A549 (cell line): Measurements from ENCODE around the gene MOV10L1. TPM values are rescaled to one million over a fixed set of nuclear protein-coding genes. Genes with fewer than 3 reads are reported as not detected.

Source experiments
- ATAC-seq, 2 experiments: fragments of 200-7000 bp in 1 of 2; fragments of >200 bp in 1 of 2; cut with Nextera tagmentation in 1 of 2; cut with Tn5 transposase in 1 of 2; 3 replicates each; pipeline versions ENCODE4 v1.8.0 to v1.9.1; 2018 to 2020; ENCODE audit warnings: mild to moderate bottlenecking in 1 of 2, moderate library complexity in 1 of 2
- CTCF ChIA-PET: fragments of 300-600 bp; sonication (Branson Sonifier 250); formaldehyde crosslinking; extraction: SDS; loops from one replicate; lab custom pipeline; 2021; ENCODE audit warnings: antibody characterized with exemption, inconsistent platforms; lab: Yijun Ruan, JAX
- POLR2A ChIA-PET: fragments of 350-600 bp; formaldehyde crosslinking; extraction: SDS; loops from one replicate; lab custom pipeline; 2021; ENCODE audit warnings: antibody characterized with exemption, inconsistent platforms; lab: Yijun Ruan, JAX
- DNase-seq, 2 experiments: peaks; one replicate each; pipeline versions ENCODE4 v3.0.0 to v3.0.0-alpha.2; 2011 to 2016; ENCODE audit warnings: low read depth in 1 of 2, low spot score in 1 of 2
- FAIRE-seq: peaks from 2 replicates; lab custom pipeline; 2011; peaks lifted over from hg19 to GRCh38; lab: Jason Lieb, UNC
- H3K27ac ChIP-seq, 2 experiments: fragments of >200 bp; sonication (Bioruptor Twin); formaldehyde crosslinking; 3 replicates each; pipeline ENCODE4 v1.5.1; 2016 to 2017
- H3K4me1 ChIP-seq: fragments of >200 bp; sonication (Bioruptor Twin); formaldehyde crosslinking; 3 replicates; pipeline ENCODE4 v1.6.1; 2016
- H3K4me2 ChIP-seq: fragments of >200 bp; sonication (Bioruptor Twin); formaldehyde crosslinking; 3 replicates; pipeline ENCODE4 v1.6.1; 2016
- H3K4me3 ChIP-seq: fragments of >200 bp; sonication (Bioruptor Twin); formaldehyde crosslinking; 3 replicates; pipeline ENCODE4 v1.5.1; 2016
- H3K9me3 ChIP-seq: fragments of >200 bp; sonication (Bioruptor Twin); formaldehyde crosslinking; 3 replicates; pipeline ENCODE4 v1.6.1; 2016
- ATOH8 ChIP-seq: fragments of 250-450 bp; sonication (Bioruptor Pico); IDR thresholded peaks from 2 replicates; pipeline ENCODE4 v1.5.0; 2020; ENCODE audit warnings: low read depth, mild to moderate bottlenecking, moderate library complexity
- BHLHE40 ChIP-seq: IDR thresholded peaks from 2 replicates; pipeline ENCODE4 v1.6.1; 2012; ENCODE audit warnings: low read depth, low read length, inconsistent platforms
- CBX2 ChIP-seq: fragments of 200-600 bp; sonication (generic); IDR thresholded peaks from 2 replicates; pipeline ENCODE4 v1.6.1; 2016; ENCODE audit warnings: low read depth, mild to moderate bottlenecking, borderline replicate concordance
- EHMT2 ChIP-seq: fragments of 200-600 bp; sonication (generic); IDR thresholded peaks from 2 replicates; pipeline ENCODE4 v1.6.1; 2016; ENCODE audit warnings: antibody characterized with exemption, low read depth, mild to moderate bottlenecking, moderate library complexity
- ELK1 ChIP-seq: fragments of 150-350 bp; IDR thresholded peaks from 2 replicates; pipeline ENCODE4 v1.6.1; 2014; ENCODE audit warnings: low read depth, mild to moderate bottlenecking, low read length
- FOSL2 ChIP-seq, 2 experiments: fragments of 450-650 bp in 1 of 2; fragments of >200 bp in 1 of 2; sonication (Bioruptor Twin) in 1 of 2; formaldehyde crosslinking; IDR thresholded peaks; 2 replicates each; pipeline versions ENCODE4 v1.5.0 to v1.6.1; 2016 to 2020; ENCODE audit warnings: mild to moderate bottlenecking in 1 of 2, moderate library complexity in 1 of 2
- HES2 ChIP-seq: fragments of >200 bp; sonication (Bioruptor Twin); formaldehyde crosslinking; IDR thresholded peaks from 2 replicates; pipeline ENCODE4 v1.6.1; 2016
- HOXA7 ChIP-seq: fragments of 250-450 bp; sonication (Bioruptor Pico); IDR thresholded peaks from 2 replicates; pipeline ENCODE4 v1.5.0; 2020; ENCODE audit warnings: mild to moderate bottlenecking, moderate library complexity
- HOXB5 ChIP-seq: fragments of 250-450 bp; sonication (Bioruptor Pico); IDR thresholded peaks from 2 replicates; pipeline ENCODE4 v1.5.0; 2020; ENCODE audit warnings: mild to moderate bottlenecking, moderate library complexity
- JUNB ChIP-seq: fragments of >200 bp; sonication (Bioruptor Twin); formaldehyde crosslinking; IDR thresholded peaks from 2 replicates; pipeline ENCODE4 v1.6.1; 2016
- KDM5A ChIP-seq: fragments of 200-600 bp; sonication (generic); IDR thresholded peaks from 2 replicates; pipeline ENCODE4 v1.6.1; 2016; ENCODE audit warnings: antibody characterized with exemption, mild to moderate bottlenecking
- NPAS2 ChIP-seq: fragments of 250-450 bp; sonication (Bioruptor Pico); IDR thresholded peaks from 2 replicates; pipeline ENCODE4 v1.8.0; 2022; ENCODE audit warnings: mild to moderate bottlenecking, moderate library complexity, borderline replicate concordance
- PBX3 ChIP-seq: IDR thresholded peaks from 2 replicates; pipeline ENCODE4 v1.6.1; 2012
- POLR2AphosphoS2 ChIP-seq: conservative IDR thresholded peaks from 2 replicates; pipeline ENCODE4 v1.6.1; 2012; ENCODE audit warnings: low read length, improper control_type of control experiment, inconsistent platforms
- RCOR1 ChIP-seq: fragments of 150-350 bp; IDR thresholded peaks from 2 replicates; pipeline ENCODE4 v1.6.1; 2014; ENCODE audit warnings: antibody characterized with exemption, low read length, low read depth
- RFX5 ChIP-seq: fragments of 450-650 bp; IDR thresholded peaks from 2 replicates; pipeline ENCODE4 v1.7.1; 2014; ENCODE audit warnings: antibody characterized with exemption, mild to moderate bottlenecking, moderate library complexity
- SREBF2 ChIP-seq: fragments of 450-650 bp; IDR thresholded peaks from 2 replicates; pipeline ENCODE4 v1.6.1; 2014; ENCODE audit warnings: mild to moderate bottlenecking, moderate library complexity
- ZC3H11A ChIP-seq: fragments of 450-650 bp; IDR thresholded peaks from 2 replicates; pipeline ENCODE4 v1.6.1; 2014; ENCODE audit warnings: antibody characterized with exemption, mild to moderate bottlenecking
- WGBS: methylation state at CpG from one replicate; pipeline ENCODE4 v1.1.6; 2017; ENCODE audit errors: missing lambda C conversion rate; 5-methylcytosine and 5-hydroxymethylcytosine counted together
- polyA plus RNA-seq, 4 experiments: library from polyadenylated mRNA; depleted of rRNA in 3 of 4; stranded (reverse); fragments of >200 nt; fragmentation: RNase III in 1 of 4; extraction: RNeasy Plus Mini Kit Qiagen cat#74134 plus additional on column Dnase treatment in 1 of 4; gene quantifications; 2 replicates in 3 of 4; 3 replicates in 1 of 4; pipeline ENCODE4 v1.2.3, GENCODE V29; 2011 to 2017
- TF ChIP-seq, protein P1 (sequence below): fragments of >200 bp; sonication (Bioruptor Twin); formaldehyde crosslinking; IDR thresholded peaks from 3 replicates; pipeline ENCODE4 v1.5.1; 2016
- TF ChIP-seq, protein P2 (sequence below): fragments of 450-650 bp; IDR thresholded peaks from 2 replicates; pipeline ENCODE4 v1.6.1; 2014; ENCODE audit warnings: antibody characterized with exemption

Gene MOV10L1
- polyA plus RNA-seq, 2 of the 4 experiments (the other 2 are of a cell fraction), result 0.04 TPM

DNA sequence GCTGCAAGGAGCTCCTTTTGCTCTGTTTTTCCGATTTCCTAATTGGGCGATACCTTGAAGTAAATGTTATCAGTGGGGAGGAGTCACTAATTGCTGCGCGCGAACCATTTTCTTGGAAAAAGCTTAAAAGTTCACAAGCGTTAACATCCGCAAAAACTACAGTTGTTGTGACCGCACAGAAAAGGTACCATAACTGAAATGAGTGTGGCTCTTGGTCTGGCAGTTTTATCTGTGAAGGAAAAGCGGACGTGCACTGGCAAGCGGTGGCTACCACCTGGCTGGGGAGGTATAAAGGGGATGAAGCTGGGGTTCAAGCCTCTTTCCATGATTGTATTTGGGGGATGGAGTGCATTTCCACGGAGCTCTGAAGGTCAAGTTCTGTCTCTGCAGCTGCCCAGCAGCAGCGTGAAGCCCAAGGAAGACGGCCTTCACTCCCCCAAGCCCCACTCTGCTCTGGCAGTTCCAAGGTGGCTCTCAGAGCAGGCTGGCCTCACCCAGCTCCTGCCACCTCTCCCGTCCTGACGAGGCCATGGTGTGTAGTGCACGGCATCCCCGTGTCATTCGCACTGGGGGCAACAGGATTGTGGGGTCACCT lies 27.5 kb downstream of the MOV10L1 start:
- POLR2A ChIA-PET, result interaction anchor here (0.9 kb wide), 1 partner anchor 181 kb away, joined by 3 read pairs; no protein-coding TSS in a partner anchor
- TF ChIP-seq CBX2, result no peak
- TF ChIP-seq POLR2AphosphoS2, result no peak
- no peak for TF ChIP-seq KDM5A
- TF ChIP-seq RFX5, result no peak
- no peak for TF ChIP-seq RCOR1
- no peak for TF ChIP-seq HOXB5 (CRISPR knock-in tag)
- no peak for TF ChIP-seq EHMT2
- TF ChIP-seq NPAS2, result no peak
- no peak for TF ChIP-seq ATOH8 (CRISPR knock-in tag)
- TF ChIP-seq, protein P1, sequence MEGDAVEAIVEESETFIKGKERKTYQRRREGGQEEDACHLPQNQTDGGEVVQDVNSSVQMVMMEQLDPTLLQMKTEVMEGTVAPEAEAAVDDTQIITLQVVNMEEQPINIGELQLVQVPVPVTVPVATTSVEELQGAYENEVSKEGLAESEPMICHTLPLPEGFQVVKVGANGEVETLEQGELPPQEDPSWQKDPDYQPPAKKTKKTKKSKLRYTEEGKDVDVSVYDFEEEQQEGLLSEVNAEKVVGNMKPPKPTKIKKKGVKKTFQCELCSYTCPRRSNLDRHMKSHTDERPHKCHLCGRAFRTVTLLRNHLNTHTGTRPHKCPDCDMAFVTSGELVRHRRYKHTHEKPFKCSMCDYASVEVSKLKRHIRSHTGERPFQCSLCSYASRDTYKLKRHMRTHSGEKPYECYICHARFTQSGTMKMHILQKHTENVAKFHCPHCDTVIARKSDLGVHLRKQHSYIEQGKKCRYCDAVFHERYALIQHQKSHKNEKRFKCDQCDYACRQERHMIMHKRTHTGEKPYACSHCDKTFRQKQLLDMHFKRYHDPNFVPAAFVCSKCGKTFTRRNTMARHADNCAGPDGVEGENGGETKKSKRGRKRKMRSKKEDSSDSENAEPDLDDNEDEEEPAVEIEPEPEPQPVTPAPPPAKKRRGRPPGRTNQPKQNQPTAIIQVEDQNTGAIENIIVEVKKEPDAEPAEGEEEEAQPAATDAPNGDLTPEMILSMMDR, result no peak
- TF ChIP-seq FOSL2 (IDR thresholded peaks at IDR 0.05), result no peak
- no peak for TF ChIP-seq FOSL2 (CRISPR knock-in tag; IDR thresholded peaks at IDR 0.05)
- TF ChIP-seq JUNB, result no peak
- TF ChIP-seq HOXA7 (CRISPR knock-in tag), result no peak
- CTCF ChIA-PET, result interaction anchor here (1.1 to 1.5 kb wide), 2 partner anchors 9 to 61 kb away, joined by 3 to 5 read pairs; no protein-coding TSS in a partner anchor
- 78% methylated on average over 17 of the region's 19 CpGs for WGBS
- Histone ChIP-seq H3K4me2 (no peak overlapping the region), H3K27ac (no peak overlapping the region), H3K4me3 (no peak overlapping the region), H3K4me1 (peaks cover 18% of the 10 kb centered on the region; the same call in 2 of the 3 replicates), H3K9me3 (no peaks in the 10 kb centered on the region)
- ATAC-seq (no peak), FAIRE-seq (no peak), DNase-seq (no peak)

DNA sequence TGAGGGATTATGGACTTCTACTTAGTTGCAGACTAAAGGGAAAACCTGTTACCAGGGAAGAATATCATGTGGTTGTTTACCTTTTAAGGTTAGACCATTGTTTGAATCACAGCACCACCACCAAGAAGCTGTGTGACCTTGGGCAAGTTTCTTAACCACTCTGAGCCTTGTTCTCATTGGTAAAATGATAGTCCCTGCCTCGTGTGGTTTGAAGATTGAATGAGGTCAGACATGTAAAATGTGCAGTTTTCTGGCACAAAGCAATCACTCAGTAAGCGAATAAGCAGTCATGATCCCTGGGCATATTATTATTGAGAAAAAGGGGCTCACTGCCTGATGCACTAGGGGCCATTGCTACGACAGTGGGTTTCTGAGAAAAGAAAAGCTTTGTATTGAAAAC lies 28.3 kb downstream of the MOV10L1 start:
- peak overlapping the region in 1 of 2 experiments; percentile 23; a peak in 2 of 6 replicates for H3K27ac ChIP-seq
- 59% methylated on average over 3 of the region's 3 CpGs for WGBS
- CTCF ChIA-PET, result interaction anchor here (1.5 kb wide), 1 partner anchor 62 kb away, joined by 5 read pairs; no protein-coding TSS in a partner anchor
- no peak for TF ChIP-seq PBX3
- FAIRE-seq (no peak), DNase-seq (no peak), ATAC-seq (no peak)
- peaks cover 18% of the 10 kb centered on the region; the same call in 2 of the 3 replicates for H3K4me1 ChIP-seq
- POLR2A ChIA-PET, result no interaction called here
- no peak overlapping the region for H3K4me3 ChIP-seq
- peaks cover 3% of the 10 kb centered on the region; the same call in 2 of the 3 replicates for H3K9me3 ChIP-seq
- peak overlapping the region; percentile 8; the same call in 1 of the 3 replicates for H3K4me2 ChIP-seq

DNA sequence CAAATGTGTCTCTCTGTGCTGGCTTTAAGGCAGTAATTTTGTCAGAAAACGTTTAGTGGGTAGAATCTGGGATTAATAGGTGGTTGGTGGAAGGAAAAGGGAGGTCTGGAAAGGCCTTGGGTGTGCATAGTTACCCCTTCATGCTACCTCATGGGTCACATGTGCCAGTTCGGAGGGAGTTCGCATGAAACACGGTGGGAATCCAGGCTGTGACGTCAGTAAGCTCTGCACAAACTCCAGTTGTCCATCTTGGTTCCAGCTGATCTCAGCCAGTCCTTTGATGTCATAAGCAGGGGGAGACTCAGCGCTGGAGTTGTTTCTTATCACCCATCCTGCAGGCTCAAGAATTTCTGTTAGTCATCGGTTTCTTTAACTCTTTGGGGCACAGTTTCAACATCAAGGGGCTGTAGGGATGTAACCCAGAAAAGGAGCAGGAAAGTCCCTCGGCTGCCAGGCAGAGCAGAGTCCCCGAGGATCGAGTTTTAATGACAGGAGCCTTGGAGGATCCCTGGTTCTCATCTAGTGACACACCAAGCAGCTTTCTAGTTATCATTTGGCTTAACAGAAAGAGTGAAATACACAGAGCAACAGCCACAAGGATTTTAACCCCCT lies 28.9 kb downstream of the MOV10L1 start:
- ATAC-seq (peak; percentile 61 to 76), FAIRE-seq (no peak)
- peaks cover 18% of the 10 kb centered on the region; the same call in 2 of the 3 replicates for H3K4me1 ChIP-seq
- peaks cover 7% of the 10 kb centered on the region; the same call in 2 of the 3 replicates for H3K9me3 ChIP-seq
- WGBS, result 23% methylated on average over 10 of the region's 10 CpGs
- H3K27ac ChIP-seq, result peak overlapping the region in 1 of 2 experiments; percentile 23; a peak in 2 of 6 replicates
- TF ChIP-seq, protein P2, sequence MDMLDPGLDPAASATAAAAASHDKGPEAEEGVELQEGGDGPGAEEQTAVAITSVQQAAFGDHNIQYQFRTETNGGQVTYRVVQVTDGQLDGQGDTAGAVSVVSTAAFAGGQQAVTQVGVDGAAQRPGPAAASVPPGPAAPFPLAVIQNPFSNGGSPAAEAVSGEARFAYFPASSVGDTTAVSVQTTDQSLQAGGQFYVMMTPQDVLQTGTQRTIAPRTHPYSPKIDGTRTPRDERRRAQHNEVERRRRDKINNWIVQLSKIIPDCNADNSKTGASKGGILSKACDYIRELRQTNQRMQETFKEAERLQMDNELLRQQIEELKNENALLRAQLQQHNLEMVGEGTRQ, result 0 out of 2 replicates have a peak, but pooled peaks have one; percentile 28
- TF ChIP-seq ELK1, result no peak
- no peak for TF ChIP-seq HES2
- TF ChIP-seq BHLHE40, result no peak
- no peak for TF ChIP-seq ZC3H11A
- no peak for TF ChIP-seq SREBF2
- TF ChIP-seq, all 56 proteins: peak for 1
- peak; percentile 15 to 62 for DNase-seq
- ChIA-PET CTCF (interaction anchor here (1.5 kb wide), 1 partner anchor 63 kb away, joined by 5 read pairs; no protein-coding TSS in a partner anchor), POLR2A (no interaction called here)
- H3K4me3 ChIP-seq, result no peak overlapping the region
- H3K4me2 ChIP-seq, result peak overlapping the region; percentile 8; the same call in 1 of the 3 replicates
